IPS-20b (cell line): ENCODE measurements around the gene ZNF608.

Source experiments
- H3K27ac ChIP-seq: one replicate; pipeline ENCODE4 v1.5.1; 2013; ENCODE audit warnings: low read length
- H3K27me3 ChIP-seq: 2 replicates; pipeline ENCODE4 v1.6.1; 2013; ENCODE audit warnings: mild to moderate bottlenecking, low read length, inconsistent platforms; ENCODE audit not compliant: insufficient read depth
- H3K36me3 ChIP-seq: 2 replicates; pipeline ENCODE4 v1.6.1; 2013; ENCODE audit warnings: low read depth, mild to moderate bottlenecking, inconsistent platforms, low read length, moderate library complexity; ENCODE audit not compliant: insufficient read depth
- H3K4me1 ChIP-seq: 2 replicates; pipeline ENCODE4 v1.6.1; 2013; ENCODE audit warnings: mild to moderate bottlenecking, control low read depth, inconsistent platforms, low read length, moderate library complexity; ENCODE audit not compliant: insufficient read depth
- H3K4me3 ChIP-seq: 2 replicates; pipeline ENCODE4 v1.5.1; 2013; ENCODE audit warnings: mild to moderate bottlenecking, low read length, inconsistent platforms
- H3K9ac ChIP-seq: 2 replicates; pipeline ENCODE4 v1.6.1; 2013; ENCODE audit warnings: low read depth, mild to moderate bottlenecking, inconsistent platforms, low read length, moderate library complexity
- H3K9me3 ChIP-seq: 2 replicates; pipeline ENCODE4 v1.6.1; 2013; ENCODE audit warnings: mild to moderate bottlenecking, low read depth, low read length, inconsistent platforms; ENCODE audit not compliant: insufficient read depth

The ZNF608 gene

GRCh38 chr5:124745928-124746915, at the start of gene ZNF608:
Gene ZNF608 (minus strand): TSS chr5:124746639. CDS start chr5:124744989, 1,650 bp downstream.
- Histone ChIP-seq H3K4me3 (peak within 1 kb of the TSS; percentile 87), H3K4me1 (peaks cover 45% of the 10 kb centered on the region)

GRCh38 chr5:124795829-124796228, 49.4 kb upstream of the ZNF608 start:
- Histone ChIP-seq H3K9ac (no peak overlapping the region), H3K27me3 (no peaks in the 10 kb centered on the region), H3K4me1 (no peaks in the 10 kb centered on the region), H3K27ac (no peak overlapping the region), H3K4me3 (no peak overlapping the region), H3K9me3 (no peaks in the 10 kb centered on the region), H3K36me3 (no peaks in the 10 kb centered on the region)

More at GRCh38 chr5:124745928-124746915, at the start of gene ZNF608:
- H3K27me3 ChIP-seq, result no peaks in the 10 kb centered on the region
- peaks cover 7% of the 10 kb centered on the region for H3K36me3 ChIP-seq
- H3K9ac ChIP-seq, result peak within 1 kb of the TSS; percentile 92
- no peaks in the 10 kb centered on the region for H3K9me3 ChIP-seq
- peak within 1 kb of the TSS; percentile 86 for H3K27ac ChIP-seq

GRCh38 chr5:124790895-124791732, 44.7 kb upstream of the ZNF608 start:
- Histone ChIP-seq H3K36me3 (no peaks in the 10 kb centered on the region), H3K9ac (no peak overlapping the region), H3K4me3 (no peak overlapping the region), H3K27ac (no peak overlapping the region), H3K4me1 (no peaks in the 10 kb centered on the region), H3K9me3 (no peaks in the 10 kb centered on the region), H3K27me3 (no peaks in the 10 kb centered on the region)

GRCh38 chr5:124790301-124790894, 44.0 kb upstream of the ZNF608 start:
- H3K27me3 ChIP-seq, result no peaks in the 10 kb centered on the region
- H3K36me3 ChIP-seq, result no peaks in the 10 kb centered on the region
- no peaks in the 10 kb centered on the region for H3K4me1 ChIP-seq
- no peak overlapping the region for H3K27ac ChIP-seq
- no peak overlapping the region for H3K4me3 ChIP-seq
- no peak overlapping the region for H3K9ac ChIP-seq
- H3K9me3 ChIP-seq, result no peaks in the 10 kb centered on the region

GRCh38 chr5:124789104-124789605, 42.7 kb upstream of the ZNF608 start:
- no peak overlapping the region for H3K4me3 ChIP-seq
- H3K4me1 ChIP-seq, result no peaks in the 10 kb centered on the region
- no peak overlapping the region for H3K27ac ChIP-seq
- H3K9ac ChIP-seq, result no peak overlapping the region
- no peaks in the 10 kb centered on the region for H3K36me3 ChIP-seq
- no peaks in the 10 kb centered on the region for H3K9me3 ChIP-seq
- H3K27me3 ChIP-seq, result no peaks in the 10 kb centered on the region

GRCh38 chr5:124783794-124784193, 37.4 kb upstream of the ZNF608 start:
- H3K4me3 ChIP-seq, result no peak overlapping the region
- no peaks in the 10 kb centered on the region for H3K9me3 ChIP-seq
- H3K36me3 ChIP-seq, result no peaks in the 10 kb centered on the region
- no peaks in the 10 kb centered on the region for H3K27me3 ChIP-seq
- H3K27ac ChIP-seq, result no peak overlapping the region
- no peaks in the 10 kb centered on the region for H3K4me1 ChIP-seq
- H3K9ac ChIP-seq, result no peak overlapping the region

- Histone ChIP-seq H3K27ac (no peak overlapping the region), H3K36me3 (no peaks in the 10 kb centered on the region), H3K4me3 (no peak overlapping the region), H3K4me1 (no peaks in the 10 kb centered on the region), H3K9me3 (no peaks in the 10 kb centered on the region), H3K9ac (no peak overlapping the region), H3K27me3 (no peaks in the 10 kb centered on the region)
Observed at GRCh38 chr5:124783285-124783684, 36.8 kb upstream of the ZNF608 start.

- Histone ChIP-seq H3K9me3 (no peaks in the 10 kb centered on the region), H3K9ac (no peak overlapping the region), H3K27ac (no peak overlapping the region), H3K36me3 (no peaks in the 10 kb centered on the region), H3K4me1 (no peaks in the 10 kb centered on the region), H3K27me3 (no peaks in the 10 kb centered on the region), H3K4me3 (no peak overlapping the region)
Observed at GRCh38 chr5:124782262-124782661, 35.8 kb upstream of the ZNF608 start.

- Histone ChIP-seq H3K27me3 (no peaks in the 10 kb centered on the region), H3K36me3 (no peaks in the 10 kb centered on the region), H3K4me1 (no peaks in the 10 kb centered on the region), H3K4me3 (no peak overlapping the region), H3K27ac (no peak overlapping the region), H3K9me3 (no peaks in the 10 kb centered on the region), H3K9ac (no peak overlapping the region)
Observed at GRCh38 chr5:124780011-124780410, 33.6 kb upstream of the ZNF608 start.

- Histone ChIP-seq H3K9ac (no peak overlapping the region), H3K4me1 (peaks cover 4% of the 10 kb centered on the region; the same call in 1 of the 2 replicates)
Observed at GRCh38 chr5:124773315-124774311, 27.2 kb upstream of the ZNF608 start.

More at GRCh38 chr5:124773315-124774311, 27.2 kb upstream of the ZNF608 start:
- no peak overlapping the region for H3K27ac ChIP-seq
- no peak overlapping the region for H3K4me3 ChIP-seq
- H3K9me3 ChIP-seq, result no peaks in the 10 kb centered on the region
- H3K36me3 ChIP-seq, result no peaks in the 10 kb centered on the region
- no peaks in the 10 kb centered on the region for H3K27me3 ChIP-seq
